H1 (cell line): Measurements from ENCODE around the gene HS6ST3. TPM values are rescaled to one million over a fixed set of nuclear protein-coding genes. Genes with fewer than 3 reads are reported as not detected.

Source experiments
- CTCF ChIA-PET: fragments of 300-600 bp; sonication (Branson Sonifier 250); formaldehyde crosslinking; loops from one replicate; lab custom pipeline; 2021; ENCODE audit not compliant: partially characterized antibody; lab: Charles Lee
- POLR2A ChIA-PET: fragments of 300-600 bp; sonication (Branson Sonifier 250); formaldehyde crosslinking; loops from one replicate; lab custom pipeline; 2021; ENCODE audit warnings: inconsistent platforms; ENCODE audit not compliant: partially characterized antibody; lab: Charles Lee
- DNase-seq, 2 experiments: peaks; one replicate each; pipeline versions ENCODE4 v3.0.0 to v3.0.0-alpha.2; 2010 to 2022; ENCODE audit warnings: low spot score in 2 of 2, low read depth in 1 of 2, mixed read lengths in 1 of 2
- FAIRE-seq: peaks from 2 replicates; lab custom pipeline; 2011; peaks lifted over from hg19 to GRCh38; lab: Jason Lieb, UNC
- H2AFZ ChIP-seq: 2 replicates; pipeline ENCODE4 v1.8.1; 2012; ENCODE audit warnings: low read length, inconsistent platforms
- H2AK5ac ChIP-seq: 2 replicates; pipeline ENCODE4 v1.6.1; 2013; ENCODE audit warnings: low read depth, low read length
- H2BK120ac ChIP-seq: replicated peaks from 2 replicates; pipeline ENCODE3; 2013; ENCODE audit warnings: low read depth, low read length, inconsistent platforms
- H2BK12ac ChIP-seq: 2 replicates; pipeline ENCODE4 v1.6.1; 2013; ENCODE audit warnings: low read depth, low read length
- H2BK15ac ChIP-seq: 2 replicates; pipeline ENCODE4 v1.6.1; 2013; ENCODE audit warnings: low read length
- H2BK20ac ChIP-seq: 2 replicates; pipeline ENCODE4 v1.6.1; 2013; ENCODE audit warnings: low read length
- H2BK5ac ChIP-seq: 2 replicates; pipeline ENCODE4 v1.6.1; 2013; ENCODE audit warnings: low read depth, low read length
- H3K14ac ChIP-seq: 2 replicates; pipeline ENCODE4 v1.6.1; 2013; ENCODE audit warnings: inconsistent platforms; ENCODE audit not compliant: insufficient read length
- H3K18ac ChIP-seq: 2 replicates; pipeline ENCODE4 v1.6.1; 2013; ENCODE audit warnings: low read length; ENCODE audit errors: extremely low read depth
- H3K23ac ChIP-seq: 2 replicates; pipeline ENCODE4 v1.6.1; 2013; ENCODE audit warnings: inconsistent platforms; ENCODE audit not compliant: insufficient read length
- H3K23me2 ChIP-seq: 2 replicates; pipeline ENCODE4 v1.6.1; 2013; ENCODE audit warnings: low read depth, low read length
- H3K27ac ChIP-seq: 2 replicates; pipeline ENCODE4 v1.6.1; 2011; ENCODE audit warnings: low read depth, low read length, inconsistent platforms
- H3K27me3 ChIP-seq, 4 experiments: replicated peaks in 1 of 4; 1 replicate in 1 of 4; 2 replicates in 3 of 4; pipeline versions ENCODE4 v1.6.1 to v1.8.1; 2011 to 2013; ENCODE audit warnings: low read length in 3 of 4, mild to moderate bottlenecking in 3 of 4, inconsistent platforms in 2 of 4, mixed read lengths in 2 of 4, moderate library complexity in 1 of 4; ENCODE audit not compliant: control insufficient read depth in 3 of 4, insufficient read depth in 3 of 4; ENCODE audit errors: extremely low read depth in 1 of 4
- H3K36me3 ChIP-seq, 4 experiments: 2 replicates each; pipeline versions ENCODE4 v1.6.1 to v1.8.1; 2011 to 2013; ENCODE audit warnings: mild to moderate bottlenecking in 4 of 4, low read length in 3 of 4, moderate library complexity in 2 of 4, control low read depth in 1 of 4, inconsistent platforms in 1 of 4; ENCODE audit not compliant: insufficient read depth in 4 of 4, control insufficient read depth in 2 of 4
- H3K4ac ChIP-seq: replicated peaks from 2 replicates; pipeline ENCODE3; 2013; ENCODE audit warnings: low read length, low read depth, mixed read lengths, inconsistent platforms; ENCODE audit not compliant: insufficient read length
- H3K4me1 ChIP-seq, 4 experiments: replicated peaks in 1 of 4; 1 replicate in 1 of 4; 2 replicates in 3 of 4; pipeline versions ENCODE4 v1.6.1 to v1.8.1; 2011 to 2013; ENCODE audit warnings: low read length in 3 of 4, inconsistent platforms in 2 of 4, mixed read lengths in 1 of 4; ENCODE audit not compliant: insufficient read depth in 4 of 4, control insufficient read depth in 3 of 4
- H3K4me2 ChIP-seq, 2 experiments: 2 replicates each; pipeline versions ENCODE4 v1.6.1 to v1.8.1; 2011 to 2013; ENCODE audit warnings: low read depth in 2 of 2, low read length in 2 of 2, control low read depth in 1 of 2, inconsistent platforms in 1 of 2, mild to moderate bottlenecking in 1 of 2; ENCODE audit not compliant: insufficient read depth in 1 of 2
- H3K4me3 ChIP-seq, 4 experiments: fragments of 200-600, 300-600 bp in 1 of 4; sonication (generic), shearing (Covaris generic), sonication (Bioruptor Twin) in 1 of 4; 2 replicates each; pipeline versions ENCODE4 v1.5.1 to v1.8.1; 2011 to 2016; ENCODE audit warnings: low read length in 4 of 4, low read depth in 3 of 4, control low read depth in 2 of 4, inconsistent platforms in 2 of 4, mild to moderate bottlenecking in 2 of 4, mixed read lengths in 1 of 4, moderate library complexity in 1 of 4; ENCODE audit not compliant: insufficient read depth in 2 of 4; ENCODE audit errors: extremely low read depth in 1 of 4
- H3K56ac ChIP-seq: replicated peaks from 2 replicates; pipeline ENCODE3; 2013; ENCODE audit warnings: low read depth, mild to moderate bottlenecking, mixed read lengths, low read length, inconsistent platforms; ENCODE audit not compliant: insufficient read length
- H3K79me1 ChIP-seq: 2 replicates; pipeline ENCODE4 v1.6.1; 2013; ENCODE audit warnings: low read depth, low read length, control low read depth
- H3K79me2 ChIP-seq, 2 experiments: 2 replicates each; pipeline versions ENCODE4 v1.6.1 to v1.8.1; 2012 to 2013; ENCODE audit warnings: low read length in 2 of 2, mild to moderate bottlenecking in 2 of 2, inconsistent platforms in 1 of 2; ENCODE audit not compliant: insufficient read depth in 2 of 2, control insufficient read depth in 1 of 2
- H3K9ac ChIP-seq, 4 experiments: replicated peaks in 1 of 4; 1 replicate in 1 of 4; 2 replicates in 3 of 4; pipeline versions ENCODE4 v1.6.1 to v1.8.1; 2011 to 2013; ENCODE audit warnings: low read depth in 3 of 4, low read length in 3 of 4, control low read depth in 2 of 4, mild to moderate bottlenecking in 2 of 4, moderate library complexity in 2 of 4, inconsistent platforms in 1 of 4; ENCODE audit errors: extremely low read depth in 1 of 4
- H3K9me3 ChIP-seq, 2 experiments: 2 replicates each; pipeline versions ENCODE4 v1.6.1 to v1.8.1; 2012 to 2013; ENCODE audit warnings: mild to moderate bottlenecking in 2 of 2, moderate library complexity in 2 of 2, control low read depth in 1 of 2, inconsistent platforms in 1 of 2, low read depth in 1 of 2, low read length in 1 of 2, mixed read lengths in 1 of 2; ENCODE audit not compliant: insufficient read depth in 2 of 2
- H4K20me1 ChIP-seq, 2 experiments: replicated peaks in 1 of 2; 2 replicates each; pipeline versions ENCODE3 to v1.8.1; 2011 to 2013; ENCODE audit warnings: inconsistent platforms in 2 of 2, low read length in 2 of 2, mild to moderate bottlenecking in 1 of 2; ENCODE audit not compliant: insufficient read depth in 2 of 2, control insufficient read depth in 1 of 2
- H4K5ac ChIP-seq: 2 replicates; pipeline ENCODE4 v1.6.1; 2013; ENCODE audit warnings: low read length, low read depth, mixed read lengths, inconsistent platforms; ENCODE audit not compliant: insufficient read length
- H4K8ac ChIP-seq: 2 replicates; pipeline ENCODE4 v1.8.0; 2013; ENCODE audit warnings: mild to moderate bottlenecking, moderate library complexity, low read length, inconsistent platforms; ENCODE audit not compliant: insufficient read depth; ENCODE audit errors: extremely low read depth
- H4K91ac ChIP-seq: replicated peaks from 2 replicates; pipeline ENCODE3; 2013; ENCODE audit warnings: low read length, mixed read lengths, inconsistent platforms; ENCODE audit not compliant: insufficient read length
- CBX8 ChIP-seq: fragments of 300-800, 300-1000 bp; sonication (generic); IDR thresholded peaks from 2 replicates; pipeline ENCODE4 v1.7.1; 2016; ENCODE audit warnings: low read depth, low read length, borderline replicate concordance
- CREB1 ChIP-seq: IDR thresholded peaks from 2 replicates; pipeline ENCODE4 v1.6.1; 2012; ENCODE audit warnings: inconsistent platforms
- GTF2F1 ChIP-seq: IDR thresholded peaks from 2 replicates; pipeline ENCODE4 v1.6.1; 2012; ENCODE audit warnings: low read depth, low read length, improper control_type of control experiment, borderline replicate concordance
- KDM1A ChIP-seq: fragments of 200-600, 300-600 bp; sonication (generic); IDR thresholded peaks from 2 replicates; pipeline ENCODE4 v1.7.1; 2016; ENCODE audit warnings: mild to moderate bottlenecking, low read length, borderline replicate concordance
- POLR2A ChIP-seq, 2 experiments: IDR thresholded peaks; 1 replicate in 1 of 2; 2 replicates in 1 of 2; pipeline ENCODE4 v1.6.1; 2011; ENCODE audit warnings: low read depth in 2 of 2, low read length in 2 of 2, mild to moderate bottlenecking in 2 of 2; ENCODE audit errors: control extremely low read depth in 1 of 2
- RFX5 ChIP-seq: IDR thresholded peaks from 2 replicates; pipeline ENCODE4 v1.6.1; 2011; ENCODE audit warnings: low read depth, low read length, improper control_type of control experiment, borderline replicate concordance
- SRF ChIP-seq: IDR thresholded peaks from 2 replicates; pipeline ENCODE4 v1.6.1; 2011; ENCODE audit warnings: mild to moderate bottlenecking, low read depth, low read length, moderate library complexity
- WGBS, 2 experiments: shearing (Covaris generic) in 1 of 2; methylation state at CpG; one replicate each; pipeline versions ENCODE4 v1.1.6 to v1.1.7; 2013 to 2015; ENCODE audit warnings: low lambda C conversion rate in 2 of 2, mixed read lengths in 2 of 2, inconsistent platforms in 1 of 2, low coverage in 1 of 2, missing lambda C conversion rate in 1 of 2; ENCODE audit not compliant: insufficient replicate concordance in 2 of 2, insufficient coverage in 1 of 2, insufficient read length in 1 of 2; ENCODE audit errors: extremely low coverage in 1 of 2, missing lambda C conversion rate in 1 of 2; 5-methylcytosine and 5-hydroxymethylcytosine counted together
- polyA plus RNA-seq, 7 experiments: library from polyadenylated mRNA; depleted of rRNA in 3 of 7; stranded (reverse) in 5 of 7; unstranded in 2 of 7; fragments of >200 nt in 5 of 7; fragments of 200-250 nt in 2 of 7; gene quantifications; 1 replicate in 5 of 7; 2 replicates in 1 of 7; 4 replicates in 1 of 7; pipeline versions ENCODE4 v1.2.1 to v1.2.3, GENCODE V29; 2011 to 2013; ENCODE audit warnings: missing spikeins in 2 of 7, mixed read lengths in 2 of 7
- total RNA-seq: library from RNA; stranded (reverse); fragmentation: NEBNext Ultra II Directional; extraction: Animal tissue kit (Norgen Biotek cat#: 25700); gene quantifications from 2 replicates; pipeline ENCODE4 v1.2.1, GENCODE V29; 2021

Gene HS6ST3
- total and polyA plus RNA-seq, 2 of the 8 experiments (the other 6 are each of a cell fraction or from before 2014, with no cell fraction given) = 0.45 to 1.2 TPM

DNA sequence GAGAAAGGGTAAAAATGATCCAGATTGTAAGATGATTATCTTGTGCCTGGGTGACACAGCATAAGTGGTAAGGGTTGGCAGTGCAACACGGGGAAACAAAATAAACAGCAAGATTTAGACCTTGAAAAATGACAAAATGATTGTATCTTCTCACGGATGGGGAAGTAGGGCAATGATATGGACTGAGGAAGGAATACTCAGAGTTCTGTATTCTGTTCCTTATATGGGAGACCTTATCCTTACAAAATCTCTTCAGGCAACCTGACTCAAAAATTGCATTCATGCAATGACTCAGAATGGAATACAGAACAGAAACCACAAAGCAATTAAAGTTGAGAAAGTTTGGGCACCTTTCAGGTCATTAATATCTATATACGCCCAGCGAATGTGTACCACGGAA lies 149.0 kb downstream of the HS6ST3 start:
- Histone ChIP-seq H3K4ac (no peak overlapping the region), H3K79me1 (no peaks in the 10 kb centered on the region)
- TF ChIP-seq SRF = no peak
- no peak for TF ChIP-seq CREB1
- no peak for TF ChIP-seq CBX8
- TF ChIP-seq KDM1A = no peak
- no peak for TF ChIP-seq GTF2F1
- TF ChIP-seq RFX5 = no peak
- TF ChIP-seq POLR2A (IDR thresholded peaks at IDR 0.05; ENCODE audit: control extremely low read depth in 1 of 2, low read depth in 2 of 2, low read length in 2 of 2) = no peak
- TF ChIP-seq, all 59 proteins: peak for 0
- no peaks in the 10 kb centered on the region for H3K27me3 ChIP-seq
- H2AFZ ChIP-seq = no peak overlapping the region
- H3K4me1 ChIP-seq = peaks cover 0 to 3% (median 1%) of the 10 kb centered on the region in 4 experiments; a peak in 4 of 7 replicates
- no peak overlapping the region for H3K56ac ChIP-seq
- H3K79me2 ChIP-seq = no peaks in the 10 kb centered on the region
- H3K14ac ChIP-seq = no peak overlapping the region
- H2BK20ac ChIP-seq = no peak overlapping the region
- H2BK5ac ChIP-seq = no peak overlapping the region
- H3K18ac ChIP-seq = no peak overlapping the region
- FAIRE-seq (no peak), DNase-seq (no peak)
- H2BK120ac ChIP-seq = no peak overlapping the region
- no peaks in the 10 kb centered on the region for H3K36me3 ChIP-seq
- H4K91ac ChIP-seq = no peak overlapping the region
- H3K23me2 ChIP-seq = no peaks in the 10 kb centered on the region
- ChIA-PET CTCF (no interaction called here), POLR2A (no interaction called here)
- H3K23ac ChIP-seq = no peak overlapping the region
- H2BK12ac ChIP-seq = no peak overlapping the region
- no peak overlapping the region for H4K5ac ChIP-seq
- H3K9ac ChIP-seq = no peak overlapping the region
- no peaks in the 10 kb centered on the region; a peak in 1 of 4 replicates for H3K9me3 ChIP-seq
- no peak overlapping the region for H3K4me3 ChIP-seq
- H4K20me1 ChIP-seq = no peaks in the 10 kb centered on the region
- no peak overlapping the region for H2AK5ac ChIP-seq
- no peak overlapping the region for H2BK15ac ChIP-seq
- WGBS, 2 experiments = 91% methylated on average over 5 of the region's 5 CpGs; no CpG with 5 or more reads in 1 of the 2 experiments
- H4K8ac ChIP-seq = no peak overlapping the region
- H3K4me2 ChIP-seq = no peak overlapping the region
- H3K27ac ChIP-seq = no peak overlapping the region
